GM12874 (cell line): ENCODE measurements around the gene CCDC136.

Experiments
- TF ChIP-seq, protein P1 (sequence below): IDR thresholded peaks from 2 replicates; pipeline ENCODE4 v1.5.1; 2011; ENCODE audit warnings: low read depth, mild to moderate bottlenecking, control low read depth, low read length, moderate library complexity; ENCODE audit not compliant: insufficient read depth

Gene CCDC136

DNA sequence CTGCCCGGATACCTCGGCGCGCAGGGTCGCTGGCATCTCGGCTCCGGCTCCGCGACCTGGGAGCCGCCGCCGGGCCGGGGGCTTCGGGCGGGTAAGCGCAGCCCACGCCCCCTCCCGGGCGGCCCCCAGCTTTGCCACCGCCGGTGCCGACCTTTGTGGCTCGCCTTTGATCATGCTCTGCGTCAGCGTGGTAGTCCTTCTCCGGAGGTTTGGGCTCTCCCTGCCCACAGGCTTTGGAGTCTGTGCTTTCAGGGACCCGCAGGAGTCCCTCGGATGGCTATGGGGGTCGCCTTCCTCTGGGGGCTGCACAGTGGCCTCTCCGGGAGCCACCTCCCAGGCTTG is 78.1 kb downstream of the CCDC136 start:
- TF ChIP-seq, protein P1, sequence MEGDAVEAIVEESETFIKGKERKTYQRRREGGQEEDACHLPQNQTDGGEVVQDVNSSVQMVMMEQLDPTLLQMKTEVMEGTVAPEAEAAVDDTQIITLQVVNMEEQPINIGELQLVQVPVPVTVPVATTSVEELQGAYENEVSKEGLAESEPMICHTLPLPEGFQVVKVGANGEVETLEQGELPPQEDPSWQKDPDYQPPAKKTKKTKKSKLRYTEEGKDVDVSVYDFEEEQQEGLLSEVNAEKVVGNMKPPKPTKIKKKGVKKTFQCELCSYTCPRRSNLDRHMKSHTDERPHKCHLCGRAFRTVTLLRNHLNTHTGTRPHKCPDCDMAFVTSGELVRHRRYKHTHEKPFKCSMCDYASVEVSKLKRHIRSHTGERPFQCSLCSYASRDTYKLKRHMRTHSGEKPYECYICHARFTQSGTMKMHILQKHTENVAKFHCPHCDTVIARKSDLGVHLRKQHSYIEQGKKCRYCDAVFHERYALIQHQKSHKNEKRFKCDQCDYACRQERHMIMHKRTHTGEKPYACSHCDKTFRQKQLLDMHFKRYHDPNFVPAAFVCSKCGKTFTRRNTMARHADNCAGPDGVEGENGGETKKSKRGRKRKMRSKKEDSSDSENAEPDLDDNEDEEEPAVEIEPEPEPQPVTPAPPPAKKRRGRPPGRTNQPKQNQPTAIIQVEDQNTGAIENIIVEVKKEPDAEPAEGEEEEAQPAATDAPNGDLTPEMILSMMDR: no peak

DNA sequence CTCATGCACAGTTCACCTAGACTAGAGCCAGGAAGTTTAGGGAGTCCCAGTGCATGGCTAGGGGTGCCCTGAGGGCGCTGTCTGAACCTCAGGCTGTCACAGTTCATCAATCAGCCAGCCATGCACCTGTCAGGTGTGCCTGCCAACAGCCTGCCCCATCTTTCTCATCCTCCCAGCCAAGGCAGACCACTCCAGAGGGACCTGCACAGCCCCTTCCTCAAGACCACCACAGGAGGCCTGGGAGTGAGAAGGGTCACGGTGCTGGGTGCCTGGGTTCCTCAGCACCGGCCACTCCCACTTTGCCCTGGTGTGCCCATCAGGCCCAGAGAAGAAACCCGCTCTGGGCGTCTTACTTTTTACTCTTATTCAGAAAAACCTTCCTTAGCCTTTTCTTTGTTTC is 79.3 kb downstream of the CCDC136 start:
- TF ChIP-seq, protein P1: no peak
